ENCODE measurements around the gene PRKCQ.

The PRKCQ gene

DNA sequence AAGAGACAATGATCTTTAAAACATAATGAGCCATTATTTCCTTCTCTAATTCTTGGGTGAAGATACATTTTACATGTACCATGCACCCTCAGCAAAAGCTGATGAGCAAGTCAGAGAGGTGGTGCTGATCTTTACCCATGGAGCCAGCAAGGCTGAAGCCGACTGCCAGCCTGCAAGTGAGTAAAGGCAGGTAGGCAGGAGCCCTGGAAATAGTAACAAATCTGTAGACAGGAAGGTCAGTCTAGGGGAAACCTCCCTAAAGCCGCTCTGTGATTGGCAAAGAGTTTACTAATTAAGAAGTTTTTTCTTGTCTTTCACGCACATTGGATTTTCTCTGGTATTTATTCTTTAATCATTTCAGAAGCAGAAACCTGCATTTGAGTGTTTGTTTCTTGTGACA, 67.9 kb downstream of the PRKCQ start:
- no peak overlapping the region for H3K27ac ChIP-seq (ENCODE audit: low read depth, low read length)
- no peaks in the 10 kb centered on the region for H3K27me3 ChIP-seq (ENCODE audit: control insufficient read depth, insufficient read depth, low read length)
- no peak overlapping the region for H3K4me3 ChIP-seq (ENCODE audit: low read length)
- no peaks in the 10 kb centered on the region for H3K36me3 ChIP-seq (ENCODE audit: control insufficient read depth, insufficient read depth, low read length)
- no peaks in the 10 kb centered on the region for H3K4me1 ChIP-seq (ENCODE audit: control insufficient read depth, insufficient read depth, low read length)
- no peak overlapping the region for H3K9ac ChIP-seq (ENCODE audit: low read length)

- Histone ChIP-seq H3K4me3 (ENCODE audit: low read length) (no peak overlapping the region), H3K9ac (ENCODE audit: low read length) (no peak overlapping the region), H3K27ac (ENCODE audit: low read depth, low read length) (no peak overlapping the region)
Observed at GRCh38 chr10:6511347-6511746, 68.7 kb downstream of the PRKCQ start.

DNA sequence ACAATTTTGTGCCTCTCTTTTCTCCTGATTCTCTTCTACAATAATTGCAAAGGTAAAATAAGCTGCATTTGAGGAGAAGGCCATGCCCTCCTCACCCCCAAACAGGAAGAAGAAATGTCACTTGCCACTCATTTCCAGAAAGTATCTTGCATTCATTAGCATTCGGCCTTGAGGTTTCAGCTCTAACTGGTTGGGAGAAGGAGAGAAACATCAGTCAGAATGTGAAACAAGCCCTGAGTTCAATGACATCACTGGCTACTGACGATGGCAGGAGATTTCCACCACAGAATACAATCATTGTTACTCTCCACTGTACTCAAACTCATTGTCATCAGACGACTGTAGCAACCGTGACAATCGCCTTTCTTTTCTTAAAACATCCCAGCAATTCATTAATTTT, 72.8 kb downstream of the PRKCQ start:
- no peaks in the 10 kb centered on the region for H3K36me3 ChIP-seq (ENCODE audit: control insufficient read depth, insufficient read depth, low read length)
- H3K9ac ChIP-seq (ENCODE audit: low read length), result no peak overlapping the region
- no peak overlapping the region for H3K27ac ChIP-seq (ENCODE audit: low read depth, low read length)
- H3K4me1 ChIP-seq (ENCODE audit: control insufficient read depth, insufficient read depth, low read length), result no peaks in the 10 kb centered on the region
- no peak overlapping the region for H3K4me3 ChIP-seq (ENCODE audit: low read length)
- no peaks in the 10 kb centered on the region for H3K27me3 ChIP-seq (ENCODE audit: control insufficient read depth, insufficient read depth, low read length)

More at GRCh38 chr10:6511347-6511746, 68.7 kb downstream of the PRKCQ start:
- H3K36me3 ChIP-seq (ENCODE audit: control insufficient read depth, insufficient read depth, low read length), result no peaks in the 10 kb centered on the region
- no peaks in the 10 kb centered on the region for H3K4me1 ChIP-seq (ENCODE audit: control insufficient read depth, insufficient read depth, low read length)
- no peaks in the 10 kb centered on the region for H3K27me3 ChIP-seq (ENCODE audit: control insufficient read depth, insufficient read depth, low read length)

DNA sequence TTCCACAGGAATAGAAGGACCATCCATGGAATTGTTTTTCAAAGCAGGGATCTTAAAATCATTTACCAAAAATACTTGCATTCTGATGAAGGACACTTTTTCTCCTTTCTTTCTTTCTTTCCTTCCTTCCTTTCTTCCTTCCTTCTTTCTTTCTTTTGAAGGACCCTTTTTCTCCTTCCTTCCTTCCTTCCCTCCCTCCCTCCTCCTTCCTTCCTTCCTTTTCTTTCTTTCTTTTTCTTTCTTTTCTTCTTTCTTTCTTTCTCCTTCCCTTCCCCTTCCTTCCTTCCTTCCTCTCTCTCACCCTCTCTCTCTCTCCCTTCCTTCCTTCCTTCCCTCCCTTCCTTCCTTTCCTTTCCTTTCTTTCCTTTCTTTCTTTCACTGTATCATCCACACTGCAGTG, 74.8 kb downstream of the PRKCQ start:
- Histone ChIP-seq H3K4me3 (ENCODE audit: low read length) (no peak overlapping the region), H3K36me3 (ENCODE audit: control insufficient read depth, insufficient read depth, low read length) (no peaks in the 10 kb centered on the region), H3K9ac (ENCODE audit: low read length) (no peak overlapping the region), H3K27ac (ENCODE audit: low read depth, low read length) (no peak overlapping the region), H3K4me1 (ENCODE audit: control insufficient read depth, insufficient read depth, low read length) (no peaks in the 10 kb centered on the region), H3K27me3 (ENCODE audit: control insufficient read depth, insufficient read depth, low read length) (no peaks in the 10 kb centered on the region)

- no peak overlapping the region for H3K27ac ChIP-seq (ENCODE audit: low read depth, low read length)
- H3K27me3 ChIP-seq (ENCODE audit: control insufficient read depth, insufficient read depth, low read length), result no peaks in the 10 kb centered on the region
- no peaks in the 10 kb centered on the region for H3K4me1 ChIP-seq (ENCODE audit: control insufficient read depth, insufficient read depth, low read length)
- H3K9ac ChIP-seq (ENCODE audit: low read length), result no peak overlapping the region
- H3K36me3 ChIP-seq (ENCODE audit: control insufficient read depth, insufficient read depth, low read length), result no peaks in the 10 kb centered on the region
- no peak overlapping the region for H3K4me3 ChIP-seq (ENCODE audit: low read length)
Observed at GRCh38 chr10:6504296-6504695, 75.8 kb downstream of the PRKCQ start.

DNA sequence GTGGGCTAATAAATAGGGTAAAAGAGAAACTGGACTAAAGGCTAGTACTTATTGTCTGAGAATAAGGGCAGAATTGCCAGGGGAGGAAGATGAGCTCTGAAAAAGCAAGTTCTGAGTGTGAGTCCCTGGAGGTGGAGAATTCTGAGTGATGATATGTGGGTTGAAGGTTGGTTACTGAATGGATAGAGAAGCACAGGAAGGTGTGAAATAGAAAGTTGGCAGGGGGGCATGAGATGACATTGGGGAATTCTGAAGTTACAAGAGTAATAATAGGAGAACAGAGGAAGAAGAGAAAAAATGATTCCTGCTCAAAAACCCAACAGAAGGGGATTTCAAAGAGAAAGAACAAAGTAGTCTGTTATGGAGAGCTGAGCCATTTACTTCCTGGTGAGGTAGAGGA, 76.9 kb downstream of the PRKCQ start:
- Histone ChIP-seq H3K27ac (ENCODE audit: low read depth, low read length) (no peak overlapping the region), H3K4me1 (ENCODE audit: control insufficient read depth, insufficient read depth, low read length) (no peaks in the 10 kb centered on the region)

DNA sequence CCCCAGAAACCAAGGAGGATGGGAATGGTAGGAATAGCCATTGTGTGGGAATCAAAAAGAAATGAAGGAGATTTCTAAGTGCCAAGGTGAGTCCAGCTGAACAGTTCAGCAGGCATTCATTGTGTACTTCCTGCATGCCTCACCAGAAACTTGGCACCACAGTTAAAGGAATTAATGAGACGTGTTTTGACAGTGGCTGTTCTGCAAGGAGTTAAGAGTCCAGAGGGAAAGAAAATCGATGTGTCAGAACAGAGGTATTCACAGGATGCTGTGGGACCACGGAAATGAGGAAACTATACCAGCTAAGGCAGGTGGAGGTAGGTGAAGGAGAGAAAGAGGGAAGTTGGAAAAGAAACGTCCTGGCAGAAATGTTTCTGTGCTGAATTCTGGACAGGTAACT, 78.1 kb downstream of the PRKCQ start:
- no peaks in the 10 kb centered on the region for H3K27me3 ChIP-seq (ENCODE audit: control insufficient read depth, insufficient read depth, low read length)
- H3K36me3 ChIP-seq (ENCODE audit: control insufficient read depth, insufficient read depth, low read length), result no peaks in the 10 kb centered on the region
- H3K9ac ChIP-seq (ENCODE audit: low read length), result no peak overlapping the region
- no peak overlapping the region for H3K27ac ChIP-seq (ENCODE audit: low read depth, low read length)
- H3K4me3 ChIP-seq (ENCODE audit: low read length), result no peak overlapping the region
- H3K4me1 ChIP-seq (ENCODE audit: control insufficient read depth, insufficient read depth, low read length), result no peaks in the 10 kb centered on the region

More for the DNA sequence above, 76.9 kb downstream of the PRKCQ start:
- Histone ChIP-seq H3K4me3 (ENCODE audit: low read length) (no peak overlapping the region), H3K36me3 (ENCODE audit: control insufficient read depth, insufficient read depth, low read length) (no peaks in the 10 kb centered on the region), H3K27me3 (ENCODE audit: control insufficient read depth, insufficient read depth, low read length) (no peaks in the 10 kb centered on the region), H3K9ac (ENCODE audit: low read length) (no peak overlapping the region)

GRCh38 chr10:6499974-6500373, 80.1 kb downstream of the PRKCQ start:
- no peak overlapping the region for H3K4me3 ChIP-seq (ENCODE audit: low read length)
- no peak overlapping the region for H3K9ac ChIP-seq (ENCODE audit: low read length)
- no peaks in the 10 kb centered on the region for H3K27me3 ChIP-seq (ENCODE audit: control insufficient read depth, insufficient read depth, low read length)
- no peak overlapping the region for H3K27ac ChIP-seq (ENCODE audit: low read depth, low read length)
- H3K36me3 ChIP-seq (ENCODE audit: control insufficient read depth, insufficient read depth, low read length), result no peaks in the 10 kb centered on the region
- H3K4me1 ChIP-seq (ENCODE audit: control insufficient read depth, insufficient read depth, low read length), result no peaks in the 10 kb centered on the region

DNA sequence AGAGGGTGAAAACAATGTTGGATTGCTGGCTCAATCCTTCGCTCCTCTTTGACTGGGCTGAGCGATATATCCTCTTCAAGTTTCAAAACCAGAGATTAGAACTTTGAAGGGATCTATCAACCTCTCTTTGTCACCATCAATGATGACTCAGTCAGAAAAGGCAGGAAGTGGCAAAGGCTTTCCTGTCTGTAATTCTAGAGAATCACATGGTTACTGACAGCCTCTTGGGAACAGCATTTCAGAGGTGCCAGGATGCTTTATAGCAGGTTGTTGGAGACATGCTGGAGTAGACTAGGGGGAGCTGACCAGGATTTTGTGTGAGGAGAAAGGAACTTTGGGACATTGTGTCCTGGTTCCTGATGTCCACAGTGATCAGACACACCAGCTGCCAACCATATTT, 81.3 kb downstream of the PRKCQ start:
- Histone ChIP-seq H3K27me3 (ENCODE audit: control insufficient read depth, insufficient read depth, low read length) (no peaks in the 10 kb centered on the region), H3K4me1 (ENCODE audit: control insufficient read depth, insufficient read depth, low read length) (no peaks in the 10 kb centered on the region), H3K27ac (ENCODE audit: low read depth, low read length) (no peak overlapping the region), H3K4me3 (ENCODE audit: low read length) (no peak overlapping the region), H3K9ac (ENCODE audit: low read length) (no peak overlapping the region), H3K36me3 (ENCODE audit: control insufficient read depth, insufficient read depth, low read length) (no peaks in the 10 kb centered on the region)

GRCh38 chr10:6497620-6498019, 82.5 kb downstream of the PRKCQ start:
- no peaks in the 10 kb centered on the region for H3K27me3 ChIP-seq (ENCODE audit: control insufficient read depth, insufficient read depth, low read length)
- H3K4me1 ChIP-seq (ENCODE audit: control insufficient read depth, insufficient read depth, low read length), result no peaks in the 10 kb centered on the region
- no peak overlapping the region for H3K4me3 ChIP-seq (ENCODE audit: low read length)
- H3K27ac ChIP-seq (ENCODE audit: low read depth, low read length), result no peak overlapping the region
- no peaks in the 10 kb centered on the region for H3K36me3 ChIP-seq (ENCODE audit: control insufficient read depth, insufficient read depth, low read length)
- no peak overlapping the region for H3K9ac ChIP-seq (ENCODE audit: low read length)

DNA sequence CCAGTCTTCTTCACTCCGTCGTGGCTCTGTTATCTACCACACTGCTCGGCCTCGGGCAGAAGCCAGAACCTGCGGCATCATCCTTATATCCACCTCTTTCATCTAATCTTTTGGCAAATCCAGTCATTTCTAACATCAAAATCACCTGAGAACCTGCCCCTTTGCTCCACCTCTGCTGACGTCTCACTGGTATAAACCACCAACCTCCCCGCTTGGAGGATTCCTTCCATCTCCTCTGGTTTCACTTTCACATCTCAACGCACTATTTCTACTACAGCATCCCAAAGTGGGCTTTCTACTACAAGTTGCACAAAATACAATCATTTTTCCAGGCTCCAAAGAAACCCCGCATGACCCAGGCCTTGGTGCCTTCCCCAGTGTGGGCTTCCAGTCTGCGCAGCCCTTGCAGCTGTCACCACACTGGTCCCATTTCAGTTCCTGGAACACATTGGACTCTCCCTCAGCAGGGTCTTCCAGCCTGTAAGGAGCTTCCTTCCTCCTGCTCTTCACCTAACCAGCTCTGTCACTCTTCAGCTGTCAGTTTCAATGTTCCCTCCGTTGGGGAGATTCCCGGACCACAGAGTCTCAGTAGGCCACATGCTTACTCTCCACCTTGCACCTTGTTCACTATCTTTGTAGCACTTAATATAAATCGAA, 85.0 kb downstream of the PRKCQ start:
- no peaks in the 10 kb centered on the region for H3K4me1 ChIP-seq (ENCODE audit: control insufficient read depth, insufficient read depth, low read length)
- no peak overlapping the region for H3K4me3 ChIP-seq (ENCODE audit: low read length)
- H3K36me3 ChIP-seq (ENCODE audit: control insufficient read depth, insufficient read depth, low read length), result no peaks in the 10 kb centered on the region
- no peak overlapping the region for H3K27ac ChIP-seq (ENCODE audit: low read depth, low read length)
- H3K27me3 ChIP-seq (ENCODE audit: control insufficient read depth, insufficient read depth, low read length), result no peaks in the 10 kb centered on the region
- H3K9ac ChIP-seq (ENCODE audit: low read length), result no peak overlapping the region

- no peaks in the 10 kb centered on the region for H3K4me1 ChIP-seq (ENCODE audit: control insufficient read depth, insufficient read depth, low read length)
- no peaks in the 10 kb centered on the region for H3K36me3 ChIP-seq (ENCODE audit: control insufficient read depth, insufficient read depth, low read length)
Observed at GRCh38 chr10:6494442-6494819, 85.6 kb downstream of the PRKCQ start.

DNA sequence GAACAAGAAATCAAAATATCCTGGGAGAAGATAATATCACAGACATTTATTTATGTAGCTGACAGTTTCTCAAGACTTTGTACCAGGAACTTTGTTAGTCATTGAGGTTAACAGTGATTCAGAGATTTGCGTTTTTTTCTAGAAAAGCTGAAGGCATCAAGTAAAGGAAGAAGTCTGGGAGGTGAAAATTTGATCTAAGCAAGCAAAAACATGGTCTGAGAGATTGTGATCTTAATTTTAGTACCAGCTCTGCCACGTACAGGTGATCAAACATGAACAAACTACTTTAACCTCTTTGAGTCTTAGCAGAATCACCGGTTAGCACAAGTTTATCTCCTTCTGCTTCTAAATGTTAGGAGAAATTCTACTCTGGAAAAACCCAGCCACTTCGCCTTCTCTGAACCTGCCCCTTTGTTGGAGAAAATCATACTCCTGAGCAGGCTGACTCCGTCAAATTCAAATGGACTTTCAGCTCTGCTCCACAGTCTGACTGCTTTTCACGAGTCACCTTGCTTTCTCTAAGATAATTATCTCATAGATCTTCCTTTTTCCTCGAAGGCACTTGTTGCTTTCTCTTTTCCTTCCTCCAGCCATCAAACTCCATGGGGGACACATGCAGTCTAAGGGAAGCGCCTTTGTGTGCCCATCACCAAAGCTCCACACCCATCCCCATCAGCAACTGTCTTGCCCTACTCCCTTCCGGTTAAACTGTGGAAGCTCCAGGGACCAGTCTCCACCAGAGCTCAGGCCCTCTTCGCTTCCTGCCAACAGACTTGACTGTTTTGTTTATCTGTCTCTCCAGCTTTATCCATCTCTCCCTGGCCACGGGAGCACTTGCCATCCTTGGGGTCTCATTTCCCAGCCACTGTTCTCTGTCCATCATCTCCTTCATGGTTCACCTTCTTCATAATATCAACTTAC, 86.3 kb downstream of the PRKCQ start:
- Histone ChIP-seq H3K27ac (ENCODE audit: low read depth, low read length) (no peak overlapping the region), H3K4me3 (ENCODE audit: low read length) (no peak overlapping the region), H3K36me3 (ENCODE audit: control insufficient read depth, insufficient read depth, low read length) (no peaks in the 10 kb centered on the region), H3K9ac (ENCODE audit: low read length) (no peak overlapping the region), H3K4me1 (ENCODE audit: control insufficient read depth, insufficient read depth, low read length) (no peaks in the 10 kb centered on the region), H3K27me3 (ENCODE audit: control insufficient read depth, insufficient read depth, low read length) (no peaks in the 10 kb centered on the region)

More at GRCh38 chr10:6494442-6494819, 85.6 kb downstream of the PRKCQ start:
- Histone ChIP-seq H3K9ac (ENCODE audit: low read length) (no peak overlapping the region), H3K27me3 (ENCODE audit: control insufficient read depth, insufficient read depth, low read length) (no peaks in the 10 kb centered on the region), H3K4me3 (ENCODE audit: low read length) (no peak overlapping the region), H3K27ac (ENCODE audit: low read depth, low read length) (no peak overlapping the region)
